ENCODE results near the gene PPP2R5C. TPM values are rescaled to one million over a fixed set of nuclear protein-coding genes. Genes with fewer than 3 reads are reported as not detected.

PPP2R5C gene
- total and polyA plus RNA-seq, 2 donors (not counting 3 experiments of a cell fraction or from before 2014, with no cell fraction given) = 42.6 to 83.6 TPM

DNA sequence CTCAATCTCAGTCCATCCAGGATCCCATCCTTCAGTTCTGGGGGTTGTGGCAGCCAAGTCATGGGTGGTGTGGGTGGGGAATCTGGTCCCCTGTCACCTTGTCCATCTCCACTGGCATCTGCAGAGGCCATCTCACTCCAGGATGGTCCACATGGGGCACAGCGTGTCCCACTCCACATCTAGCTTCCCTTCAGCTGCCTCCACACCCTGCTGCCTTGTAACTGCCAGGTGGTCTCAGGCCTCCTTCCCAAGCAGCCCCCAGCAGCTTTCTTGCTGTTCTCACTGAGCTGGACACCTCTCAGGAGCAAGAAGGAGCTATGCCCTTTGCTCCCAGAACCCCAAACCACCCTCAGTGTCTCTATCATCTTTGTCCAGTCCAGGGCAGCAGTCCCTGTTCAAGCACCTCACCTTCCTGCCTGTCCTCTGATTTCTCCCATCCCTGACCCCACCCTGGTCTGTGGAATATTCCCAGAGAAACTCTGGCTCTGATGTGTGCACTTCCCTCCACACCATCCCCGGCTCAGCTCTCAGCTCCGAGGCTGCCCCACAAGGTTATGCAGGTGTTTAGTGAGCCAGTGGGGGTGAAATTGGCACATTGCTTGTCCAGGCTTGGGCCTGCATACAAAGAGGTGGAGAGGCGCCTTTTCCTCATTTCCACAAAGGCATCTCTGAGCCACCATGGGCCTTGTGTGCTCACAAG lies 189.2 kb downstream of the PPP2R5C start:
- peaks cover 10% of the 10 kb centered on the region for H3K4me1 ChIP-seq (ENCODE audit: control insufficient read depth, extremely low read depth, insufficient read depth, low read length)
- H3K36me3 ChIP-seq (ENCODE audit: control insufficient read depth in 2 of 2, extremely low read depth in 1 of 2, insufficient read depth in 2 of 2, low read length in 2 of 2) = no peaks in the 10 kb centered on the region
- peaks cover 7% of the 10 kb centered on the region for H3K79me2 ChIP-seq (ENCODE audit: control insufficient read depth, insufficient read depth, low read length)
- no peak overlapping the region for H3K4me2 ChIP-seq (ENCODE audit: insufficient read depth, low read length)
- H3K9me3 ChIP-seq (replicated peaks; ENCODE audit: control insufficient read depth, insufficient read depth, low read length) = no peaks in the 10 kb centered on the region
- H2AFZ ChIP-seq (ENCODE audit: low read depth, low read length) = no peak overlapping the region
- dilution Hi-C loops (cut with MboI; ENCODE audit: extremely low pct_ligation_motif_present, low sequenced_read_pairs) = no loop called here
- no peak overlapping the region for H3K4me3 ChIP-seq (replicated peaks in 1 of 3; ENCODE audit: insufficient read depth in 1 of 3, low read depth in 1 of 3, low read length in 3 of 3)
- H3K9ac ChIP-seq (replicated peaks; ENCODE audit: extremely low read depth, insufficient read depth, low read length) = no peak overlapping the region
- ChIA-PET POLR2A (no interaction called here), CTCF (interaction anchor here (1.1 kb wide), 1 partner anchor 243 kb away, joined by 3 read pairs; no protein-coding TSS in a partner anchor)
- intact Hi-C loops (cut with micrococcal nuclease) = no loop called here
- no peak for TF ChIP-seq JUN (IDR thresholded peaks at IDR 0.05; ENCODE audit: borderline replicate concordance, insufficient read depth, insufficient read length, low read depth)
- no peak for TF ChIP-seq GATA2 (IDR thresholded peaks at IDR 0.05; ENCODE audit: insufficient read depth, insufficient read length, low read depth, low read length)
- no peak for TF ChIP-seq FOS (IDR thresholded peaks at IDR 0.05; ENCODE audit: borderline replicate concordance, insufficient read depth, low read length)
- no peak for TF ChIP-seq POLR2AphosphoS5 (IDR thresholded peaks at IDR 0.05; ENCODE audit: insufficient read depth, low read depth, low read length)
- TF ChIP-seq, protein P1, sequence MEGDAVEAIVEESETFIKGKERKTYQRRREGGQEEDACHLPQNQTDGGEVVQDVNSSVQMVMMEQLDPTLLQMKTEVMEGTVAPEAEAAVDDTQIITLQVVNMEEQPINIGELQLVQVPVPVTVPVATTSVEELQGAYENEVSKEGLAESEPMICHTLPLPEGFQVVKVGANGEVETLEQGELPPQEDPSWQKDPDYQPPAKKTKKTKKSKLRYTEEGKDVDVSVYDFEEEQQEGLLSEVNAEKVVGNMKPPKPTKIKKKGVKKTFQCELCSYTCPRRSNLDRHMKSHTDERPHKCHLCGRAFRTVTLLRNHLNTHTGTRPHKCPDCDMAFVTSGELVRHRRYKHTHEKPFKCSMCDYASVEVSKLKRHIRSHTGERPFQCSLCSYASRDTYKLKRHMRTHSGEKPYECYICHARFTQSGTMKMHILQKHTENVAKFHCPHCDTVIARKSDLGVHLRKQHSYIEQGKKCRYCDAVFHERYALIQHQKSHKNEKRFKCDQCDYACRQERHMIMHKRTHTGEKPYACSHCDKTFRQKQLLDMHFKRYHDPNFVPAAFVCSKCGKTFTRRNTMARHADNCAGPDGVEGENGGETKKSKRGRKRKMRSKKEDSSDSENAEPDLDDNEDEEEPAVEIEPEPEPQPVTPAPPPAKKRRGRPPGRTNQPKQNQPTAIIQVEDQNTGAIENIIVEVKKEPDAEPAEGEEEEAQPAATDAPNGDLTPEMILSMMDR (IDR thresholded peaks at IDR 0.05; ENCODE audit: extremely low read depth in 1 of 2, insufficient read depth in 1 of 2, low read depth in 1 of 2, low read length in 2 of 2) = no peak
- no peak for DNase-seq (ENCODE audit: low read depth, low spot score)
- BruUV-seq (replicated peaks) = no TSS peak
- peaks cover 0 to 3% of the 10 kb centered on the region in 2 experiments for H3K27me3 ChIP-seq (ENCODE audit: control insufficient read depth in 2 of 2, insufficient read depth in 2 of 2, low read length in 2 of 2)
- no peaks in the 10 kb centered on the region for H3K9me1 ChIP-seq (replicated peaks; ENCODE audit: control insufficient read depth, extremely low read depth, insufficient read depth, low read length)
- no peaks in the 10 kb centered on the region for H4K20me1 ChIP-seq (replicated peaks; ENCODE audit: control insufficient read depth, extremely low read depth, insufficient read depth, low read length)
- no peak overlapping the region for H3K27ac ChIP-seq (ENCODE audit: insufficient read depth, low read depth, low read length)
- no peak for FAIRE-seq
